ENCODE results near the gene FAH. TPM values are rescaled to one million over a fixed set of nuclear protein-coding genes. Genes with fewer than 3 reads are reported as not detected.

FAH gene
- total and polyA plus RNA-seq, 10 of the 15 experiments (the other 5 are each of a cell fraction or from before 2014, with no cell fraction given): 36.3 to 121 (median 62.0) TPM

DNA sequence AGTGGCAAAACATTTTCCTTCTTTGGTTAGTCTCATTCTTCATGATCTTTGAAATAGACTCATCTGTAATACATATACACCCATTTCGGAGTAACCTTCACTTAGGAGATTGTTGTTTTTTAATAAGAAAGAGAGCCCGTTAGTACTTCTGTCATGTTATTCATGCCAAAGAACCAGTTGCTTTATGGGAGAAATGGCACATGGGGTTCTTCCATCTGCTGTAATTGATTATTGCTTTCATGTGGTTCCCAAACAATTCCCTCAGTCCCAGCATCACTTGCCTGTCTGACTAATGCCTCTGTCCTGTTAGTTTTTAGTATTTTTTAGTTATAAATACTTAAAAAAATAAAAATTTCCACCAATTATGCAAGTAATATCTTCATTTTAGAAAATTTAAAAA, 33.8 kb upstream of the FAH start (continued):
- TF ChIP-seq, protein P1, sequence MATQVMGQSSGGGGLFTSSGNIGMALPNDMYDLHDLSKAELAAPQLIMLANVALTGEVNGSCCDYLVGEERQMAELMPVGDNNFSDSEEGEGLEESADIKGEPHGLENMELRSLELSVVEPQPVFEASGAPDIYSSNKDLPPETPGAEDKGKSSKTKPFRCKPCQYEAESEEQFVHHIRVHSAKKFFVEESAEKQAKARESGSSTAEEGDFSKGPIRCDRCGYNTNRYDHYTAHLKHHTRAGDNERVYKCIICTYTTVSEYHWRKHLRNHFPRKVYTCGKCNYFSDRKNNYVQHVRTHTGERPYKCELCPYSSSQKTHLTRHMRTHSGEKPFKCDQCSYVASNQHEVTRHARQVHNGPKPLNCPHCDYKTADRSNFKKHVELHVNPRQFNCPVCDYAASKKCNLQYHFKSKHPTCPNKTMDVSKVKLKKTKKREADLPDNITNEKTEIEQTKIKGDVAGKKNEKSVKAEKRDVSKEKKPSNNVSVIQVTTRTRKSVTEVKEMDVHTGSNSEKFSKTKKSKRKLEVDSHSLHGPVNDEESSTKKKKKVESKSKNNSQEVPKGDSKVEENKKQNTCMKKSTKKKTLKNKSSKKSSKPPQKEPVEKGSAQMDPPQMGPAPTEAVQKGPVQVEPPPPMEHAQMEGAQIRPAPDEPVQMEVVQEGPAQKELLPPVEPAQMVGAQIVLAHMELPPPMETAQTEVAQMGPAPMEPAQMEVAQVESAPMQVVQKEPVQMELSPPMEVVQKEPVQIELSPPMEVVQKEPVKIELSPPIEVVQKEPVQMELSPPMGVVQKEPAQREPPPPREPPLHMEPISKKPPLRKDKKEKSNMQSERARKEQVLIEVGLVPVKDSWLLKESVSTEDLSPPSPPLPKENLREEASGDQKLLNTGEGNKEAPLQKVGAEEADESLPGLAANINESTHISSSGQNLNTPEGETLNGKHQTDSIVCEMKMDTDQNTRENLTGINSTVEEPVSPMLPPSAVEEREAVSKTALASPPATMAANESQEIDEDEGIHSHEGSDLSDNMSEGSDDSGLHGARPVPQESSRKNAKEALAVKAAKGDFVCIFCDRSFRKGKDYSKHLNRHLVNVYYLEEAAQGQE (IDR thresholded peaks at IDR 0.05; ENCODE audit: low read depth, low read length): no peak
- TF ChIP-seq ZNF384 (IDR thresholded peaks at IDR 0.05; ENCODE audit: borderline replicate concordance, low read depth, low read length): no peak
- no peak for TF ChIP-seq MEF2B (IDR thresholded peaks at IDR 0.05; ENCODE audit: partially characterized antibody, poor library complexity, severe bottlenecking)
- TF ChIP-seq RB1 (IDR thresholded peaks at IDR 0.05; ENCODE audit: borderline replicate concordance): no peak
- TF ChIP-seq BMI1 (IDR thresholded peaks at IDR 0.05; ENCODE audit: borderline replicate concordance): no peak
- TF ChIP-seq, protein P2, sequence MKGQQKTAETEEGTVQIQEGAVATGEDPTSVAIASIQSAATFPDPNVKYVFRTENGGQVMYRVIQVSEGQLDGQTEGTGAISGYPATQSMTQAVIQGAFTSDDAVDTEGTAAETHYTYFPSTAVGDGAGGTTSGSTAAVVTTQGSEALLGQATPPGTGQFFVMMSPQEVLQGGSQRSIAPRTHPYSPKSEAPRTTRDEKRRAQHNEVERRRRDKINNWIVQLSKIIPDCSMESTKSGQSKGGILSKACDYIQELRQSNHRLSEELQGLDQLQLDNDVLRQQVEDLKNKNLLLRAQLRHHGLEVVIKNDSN (IDR thresholded peaks at IDR 0.05; ENCODE audit: borderline replicate concordance, extremely low read length, insufficient read depth, low read depth, low read length): no peak
- TF ChIP-seq ZNF217 (IDR thresholded peaks at IDR 0.05): no peak
- no peak for TF ChIP-seq SMAD1 (IDR thresholded peaks at IDR 0.05; ENCODE audit: low read depth, partially characterized antibody)
- TF ChIP-seq POU2F2 (IDR thresholded peaks at IDR 0.05; ENCODE audit: borderline replicate concordance, low read depth, low read length): no peak
- TF ChIP-seq, protein P3, sequence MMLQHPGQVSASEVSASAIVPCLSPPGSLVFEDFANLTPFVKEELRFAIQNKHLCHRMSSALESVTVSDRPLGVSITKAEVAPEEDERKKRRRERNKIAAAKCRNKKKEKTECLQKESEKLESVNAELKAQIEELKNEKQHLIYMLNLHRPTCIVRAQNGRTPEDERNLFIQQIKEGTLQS (IDR thresholded peaks at IDR 0.05; ENCODE audit: borderline replicate concordance, extremely low read depth, low read depth, low read length): no peak
- TF ChIP-seq NRF1 (conservative IDR thresholded peaks at IDR 0.05; ENCODE audit: low read depth, low read length): no peak
- TF ChIP-seq NR2C2 (IDR thresholded peaks at IDR 0.05; ENCODE audit: borderline replicate concordance, control insufficient read depth, insufficient read length, low read depth): no peak
- TF ChIP-seq, protein P4, sequence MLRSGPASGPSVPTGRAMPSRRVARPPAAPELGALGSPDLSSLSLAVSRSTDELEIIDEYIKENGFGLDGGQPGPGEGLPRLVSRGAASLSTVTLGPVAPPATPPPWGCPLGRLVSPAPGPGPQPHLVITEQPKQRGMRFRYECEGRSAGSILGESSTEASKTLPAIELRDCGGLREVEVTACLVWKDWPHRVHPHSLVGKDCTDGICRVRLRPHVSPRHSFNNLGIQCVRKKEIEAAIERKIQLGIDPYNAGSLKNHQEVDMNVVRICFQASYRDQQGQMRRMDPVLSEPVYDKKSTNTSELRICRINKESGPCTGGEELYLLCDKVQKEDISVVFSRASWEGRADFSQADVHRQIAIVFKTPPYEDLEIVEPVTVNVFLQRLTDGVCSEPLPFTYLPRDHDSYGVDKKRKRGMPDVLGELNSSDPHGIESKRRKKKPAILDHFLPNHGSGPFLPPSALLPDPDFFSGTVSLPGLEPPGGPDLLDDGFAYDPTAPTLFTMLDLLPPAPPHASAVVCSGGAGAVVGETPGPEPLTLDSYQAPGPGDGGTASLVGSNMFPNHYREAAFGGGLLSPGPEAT (IDR thresholded peaks at IDR 0.05; ENCODE audit: low read depth): no peak
